Measurements from ENCODE around the gene NHERF1.

Gene NHERF1

DNA sequence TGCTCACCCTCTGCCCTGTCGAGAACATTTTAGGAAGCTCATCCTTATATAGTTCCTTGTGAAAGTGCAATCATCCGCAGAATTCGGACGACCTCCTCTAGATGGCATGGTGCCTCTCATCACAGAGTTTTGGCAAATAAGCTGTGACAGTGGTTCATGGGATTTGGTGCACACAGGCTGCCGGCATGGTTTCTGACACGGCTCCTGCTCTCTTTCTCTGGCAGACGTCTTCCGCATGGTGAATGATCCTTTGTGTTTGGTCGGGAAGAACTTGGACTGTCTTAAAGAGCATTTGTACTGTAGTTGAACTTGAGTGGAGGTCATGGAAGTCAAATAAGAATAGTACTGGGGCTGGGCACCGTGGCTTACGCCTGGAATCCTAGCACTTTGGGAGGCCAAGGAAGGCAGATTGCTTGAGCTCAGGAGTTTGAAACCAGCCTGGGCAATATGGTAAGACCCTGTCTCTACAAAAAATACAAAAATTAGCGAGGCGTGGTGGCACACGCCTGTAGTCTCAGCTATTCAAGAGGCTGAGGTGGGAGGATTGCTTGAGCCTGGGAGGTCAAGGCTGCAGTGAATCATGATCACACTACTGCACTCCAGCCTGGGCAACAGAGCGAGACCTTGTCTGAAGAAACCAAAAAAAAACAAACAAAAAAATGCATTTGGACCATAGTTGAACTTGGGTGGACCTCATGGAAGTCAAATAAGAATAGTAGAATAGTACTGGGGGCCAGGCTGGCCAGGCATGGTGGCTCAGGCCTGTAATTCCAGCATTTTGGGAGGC, 62.5 kb downstream of the NHERF1 start:
- TF ChIP-seq, protein P1, sequence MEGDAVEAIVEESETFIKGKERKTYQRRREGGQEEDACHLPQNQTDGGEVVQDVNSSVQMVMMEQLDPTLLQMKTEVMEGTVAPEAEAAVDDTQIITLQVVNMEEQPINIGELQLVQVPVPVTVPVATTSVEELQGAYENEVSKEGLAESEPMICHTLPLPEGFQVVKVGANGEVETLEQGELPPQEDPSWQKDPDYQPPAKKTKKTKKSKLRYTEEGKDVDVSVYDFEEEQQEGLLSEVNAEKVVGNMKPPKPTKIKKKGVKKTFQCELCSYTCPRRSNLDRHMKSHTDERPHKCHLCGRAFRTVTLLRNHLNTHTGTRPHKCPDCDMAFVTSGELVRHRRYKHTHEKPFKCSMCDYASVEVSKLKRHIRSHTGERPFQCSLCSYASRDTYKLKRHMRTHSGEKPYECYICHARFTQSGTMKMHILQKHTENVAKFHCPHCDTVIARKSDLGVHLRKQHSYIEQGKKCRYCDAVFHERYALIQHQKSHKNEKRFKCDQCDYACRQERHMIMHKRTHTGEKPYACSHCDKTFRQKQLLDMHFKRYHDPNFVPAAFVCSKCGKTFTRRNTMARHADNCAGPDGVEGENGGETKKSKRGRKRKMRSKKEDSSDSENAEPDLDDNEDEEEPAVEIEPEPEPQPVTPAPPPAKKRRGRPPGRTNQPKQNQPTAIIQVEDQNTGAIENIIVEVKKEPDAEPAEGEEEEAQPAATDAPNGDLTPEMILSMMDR (IDR thresholded peaks at IDR 0.05; ENCODE audit: low read depth, low read length): no peak
- Histone ChIP-seq H3K27me3 (ENCODE audit: insufficient read depth, low read depth, severe bottlenecking) (no peaks in the 10 kb centered on the region), H3K9me3 (ENCODE audit: severe bottlenecking) (no peaks in the 10 kb centered on the region), H3K27ac (no peak overlapping the region), H3K4me3 (ENCODE audit: low read depth, low read length) (no peak overlapping the region), H3K36me3 (peaks cover 37% of the 10 kb centered on the region)
- no peak for DNase-seq

DNA sequence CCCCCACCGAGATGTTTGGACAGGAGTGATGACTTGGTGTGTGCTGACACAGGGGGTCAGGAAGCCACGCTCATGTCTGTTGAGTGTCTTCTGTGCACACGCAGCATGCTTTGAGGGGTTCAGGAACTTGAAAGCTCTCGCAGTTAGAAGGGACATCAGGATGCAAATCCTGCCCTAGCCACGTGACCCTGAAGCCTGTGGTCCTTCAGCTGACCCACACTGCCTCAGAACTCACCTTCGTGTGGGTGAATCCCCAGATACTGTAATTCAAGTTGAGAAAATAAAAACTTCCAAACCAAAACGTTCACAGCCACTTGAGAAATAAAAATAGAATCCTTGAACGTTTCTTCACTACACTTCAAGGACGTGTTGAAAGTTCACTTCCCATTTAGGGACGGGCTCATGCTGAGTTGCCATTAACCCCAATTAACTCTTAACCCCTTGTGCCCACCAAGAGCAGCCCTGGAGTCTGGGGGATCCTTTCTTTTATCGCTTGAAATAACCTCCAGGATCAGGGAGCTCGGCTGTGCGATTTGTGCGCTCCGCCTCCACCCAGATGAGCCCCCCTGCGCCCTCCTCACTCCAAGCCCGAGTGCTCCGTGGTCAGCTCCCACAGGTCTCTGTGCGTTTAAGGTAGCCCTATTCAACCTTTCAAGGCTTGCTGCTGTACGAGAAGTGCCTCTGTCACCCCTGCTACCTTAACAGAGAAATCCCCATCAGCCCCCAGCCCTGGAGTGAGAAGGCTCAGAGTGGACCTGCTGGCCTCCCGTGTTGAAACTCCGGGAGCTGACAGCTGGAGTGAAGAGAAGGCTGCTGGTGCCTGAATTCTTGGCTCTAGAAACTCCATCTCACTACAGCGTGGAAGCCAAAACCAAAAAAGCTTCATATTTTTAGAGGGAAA, 63.9 kb downstream of the NHERF1 start:
- Histone ChIP-seq H3K27me3 (ENCODE audit: insufficient read depth, low read depth, severe bottlenecking) (no peaks in the 10 kb centered on the region), H3K27ac (no peak overlapping the region), H3K9me3 (ENCODE audit: severe bottlenecking) (no peaks in the 10 kb centered on the region), H3K36me3 (peaks cover 34% of the 10 kb centered on the region), H3K4me3 (ENCODE audit: low read depth, low read length) (no peak overlapping the region)
- TF ChIP-seq, protein P1 (IDR thresholded peaks at IDR 0.05; ENCODE audit: low read depth, low read length): no peak
- no peak for DNase-seq

DNA sequence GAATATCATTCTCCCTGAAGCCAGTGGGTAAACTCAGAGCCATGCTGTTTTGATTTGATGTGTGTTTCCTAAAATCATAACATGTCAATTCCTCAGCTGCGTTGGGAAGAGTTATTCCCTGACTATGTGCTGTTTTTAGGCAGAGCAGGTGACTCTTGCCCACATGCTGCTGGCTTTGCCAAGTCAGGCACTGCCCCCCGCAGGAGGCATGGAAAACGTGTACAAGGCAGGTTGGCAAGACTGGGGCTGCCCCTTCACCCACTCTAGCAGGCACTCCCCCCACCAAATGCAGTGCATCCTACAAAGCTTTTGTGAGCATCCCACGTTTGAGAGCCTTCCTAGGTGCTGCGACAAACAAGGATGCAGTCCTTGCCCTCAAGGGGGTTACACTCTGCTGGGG, 66.0 kb downstream of the NHERF1 start:
- TF ChIP-seq, protein P1 (IDR thresholded peaks at IDR 0.05; ENCODE audit: low read depth, low read length): peak; percentile 44
- Histone ChIP-seq H3K4me3 (ENCODE audit: low read depth, low read length) (no peak overlapping the region), H3K36me3 (peaks cover 27% of the 10 kb centered on the region), H3K27ac (no peak overlapping the region), H3K27me3 (ENCODE audit: insufficient read depth, low read depth, severe bottlenecking) (no peaks in the 10 kb centered on the region), H3K9me3 (ENCODE audit: severe bottlenecking) (no peaks in the 10 kb centered on the region)
- no peak for DNase-seq

DNA sequence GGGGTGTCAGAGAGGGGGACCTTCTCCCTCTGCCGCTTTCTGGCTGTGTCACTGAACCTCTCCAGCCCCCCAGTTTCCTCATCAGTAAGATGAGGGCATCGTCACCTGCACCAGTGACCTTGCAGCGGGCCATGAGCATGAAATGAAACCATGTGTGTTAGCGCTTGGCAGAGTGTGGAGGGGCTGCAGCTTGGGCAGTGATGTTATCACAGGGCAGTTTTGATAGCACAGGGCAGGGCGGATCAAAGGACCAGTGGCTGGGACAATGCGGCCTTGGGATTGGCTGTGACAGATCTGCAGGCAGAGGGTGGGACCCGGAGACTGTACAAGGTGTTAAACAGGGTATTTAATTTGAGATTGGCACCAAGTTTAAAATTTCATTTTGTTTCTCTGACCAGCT, 66.6 kb downstream of the NHERF1 start:
- Histone ChIP-seq H3K27ac (no peak overlapping the region), H3K27me3 (ENCODE audit: insufficient read depth, low read depth, severe bottlenecking) (no peaks in the 10 kb centered on the region), H3K36me3 (peaks cover 27% of the 10 kb centered on the region)

DNA sequence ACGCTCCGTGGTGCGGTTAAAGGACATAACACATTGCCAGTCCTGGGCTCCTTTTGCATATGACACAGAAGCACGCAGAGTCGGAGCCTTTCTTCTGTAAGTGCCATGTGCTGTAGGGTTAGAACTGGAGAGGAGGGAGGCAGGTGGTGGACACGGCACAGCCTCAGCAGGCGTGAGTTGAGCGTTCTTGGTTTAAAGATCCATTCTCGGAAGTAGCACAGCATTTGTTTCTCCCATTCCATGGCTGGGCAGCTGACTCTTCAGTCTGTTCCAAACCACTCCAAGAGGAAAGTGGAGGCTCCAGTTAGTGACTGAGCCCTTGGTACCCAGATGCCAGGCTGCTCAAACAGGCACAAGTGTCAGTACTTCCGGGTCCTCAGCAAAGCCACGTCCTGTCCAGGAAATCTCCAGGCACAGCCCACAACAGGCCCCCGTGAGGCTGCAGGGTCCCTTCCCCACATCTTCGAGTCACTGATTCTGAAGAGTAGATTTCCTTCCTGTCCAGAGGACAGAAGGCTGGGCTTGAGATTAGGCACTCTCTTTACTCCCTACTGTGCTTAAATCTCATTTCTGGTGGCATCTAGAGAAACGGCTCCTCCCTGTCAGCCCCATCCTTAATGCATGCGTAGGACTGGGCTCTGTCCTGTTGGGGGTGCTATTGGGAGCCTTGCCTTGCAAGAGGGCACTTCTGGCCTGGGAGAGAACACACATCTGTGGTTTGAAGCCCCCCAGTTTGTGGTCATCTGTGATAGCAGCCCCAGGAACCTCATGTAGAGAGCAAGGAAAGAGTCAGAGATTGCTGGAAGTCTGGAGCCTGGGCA, 67.3 kb downstream of the NHERF1 start:
- Histone ChIP-seq H3K27me3 (ENCODE audit: insufficient read depth, low read depth, severe bottlenecking) (no peaks in the 10 kb centered on the region), H3K36me3 (peaks cover 27% of the 10 kb centered on the region), H3K27ac (no peak overlapping the region; the same call in 1 of the 2 replicates), H3K9me3 (ENCODE audit: severe bottlenecking) (no peaks in the 10 kb centered on the region), H3K4me3 (ENCODE audit: low read depth, low read length) (no peak overlapping the region)
- peak; percentile 84 for DNase-seq
- TF ChIP-seq, protein P1 (IDR thresholded peaks at IDR 0.05; ENCODE audit: low read depth, low read length): peak; percentile 90

More for the DNA sequence above, 66.6 kb downstream of the NHERF1 start:
- Histone ChIP-seq H3K9me3 (ENCODE audit: severe bottlenecking) (no peaks in the 10 kb centered on the region), H3K4me3 (ENCODE audit: low read depth, low read length) (no peak overlapping the region)
- TF ChIP-seq, protein P1 (IDR thresholded peaks at IDR 0.05; ENCODE audit: low read depth, low read length): no peak
- DNase-seq: no peak

Measured in WERI-Rb-1 (cell line).